Left hindlimb (tissue), 1 donor: ENCODE measurements around the gene TRIOBP.
A peak's percentile ranks its signal among the peaks of the same experiment; 100 is the strongest.

Experiments
- DNase-seq: peaks from one replicate; pipeline ENCODE4 v3.0.0-alpha.2; 2018

The TRIOBP gene

DNA sequence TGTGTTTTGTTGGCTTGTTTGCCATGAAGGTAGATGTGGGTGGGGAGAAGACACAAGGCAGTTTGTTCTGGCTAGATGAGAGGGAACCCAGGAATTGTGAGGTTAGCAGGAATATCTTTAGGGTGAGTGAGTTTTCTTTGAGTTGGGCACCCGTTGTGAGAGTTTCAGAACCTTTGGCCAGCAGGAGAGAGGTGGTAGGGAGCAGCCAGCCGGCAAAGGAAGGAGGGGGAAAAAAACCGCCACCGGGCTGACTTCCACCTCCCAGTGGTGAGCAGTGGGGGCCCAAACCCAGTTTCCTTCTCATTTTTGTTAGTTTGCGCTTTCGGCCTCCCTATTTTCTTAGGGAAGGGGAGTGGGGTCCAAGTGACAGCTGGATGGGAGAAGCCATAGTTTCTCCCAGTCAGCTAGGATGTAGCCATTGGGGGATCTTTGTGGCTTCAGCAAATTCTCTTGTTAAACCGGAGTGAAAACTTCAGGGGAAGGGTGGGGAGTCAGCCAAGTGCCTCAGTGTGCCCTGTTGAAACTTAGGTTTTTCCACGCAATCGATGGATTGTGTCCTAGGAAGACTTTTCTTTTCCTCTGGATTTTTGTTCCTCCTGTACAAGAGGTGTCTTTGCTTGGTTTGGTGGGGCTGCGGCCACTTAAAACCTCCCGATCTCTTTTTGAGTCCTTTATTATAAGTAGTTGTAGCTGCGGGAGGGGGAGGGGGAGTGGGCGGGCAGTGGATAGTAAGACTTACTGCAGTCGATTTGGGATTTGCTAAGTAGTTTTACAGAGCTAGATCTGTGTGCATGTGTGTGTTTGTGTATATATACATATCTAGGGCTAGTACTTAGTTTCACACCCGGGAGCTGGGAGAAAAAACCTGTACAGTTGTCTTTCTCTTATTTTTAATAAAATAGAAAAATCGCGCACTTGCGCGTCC, 109.8 kb downstream of the TRIOBP start:
- peak; percentile 63 for DNase-seq

DNA sequence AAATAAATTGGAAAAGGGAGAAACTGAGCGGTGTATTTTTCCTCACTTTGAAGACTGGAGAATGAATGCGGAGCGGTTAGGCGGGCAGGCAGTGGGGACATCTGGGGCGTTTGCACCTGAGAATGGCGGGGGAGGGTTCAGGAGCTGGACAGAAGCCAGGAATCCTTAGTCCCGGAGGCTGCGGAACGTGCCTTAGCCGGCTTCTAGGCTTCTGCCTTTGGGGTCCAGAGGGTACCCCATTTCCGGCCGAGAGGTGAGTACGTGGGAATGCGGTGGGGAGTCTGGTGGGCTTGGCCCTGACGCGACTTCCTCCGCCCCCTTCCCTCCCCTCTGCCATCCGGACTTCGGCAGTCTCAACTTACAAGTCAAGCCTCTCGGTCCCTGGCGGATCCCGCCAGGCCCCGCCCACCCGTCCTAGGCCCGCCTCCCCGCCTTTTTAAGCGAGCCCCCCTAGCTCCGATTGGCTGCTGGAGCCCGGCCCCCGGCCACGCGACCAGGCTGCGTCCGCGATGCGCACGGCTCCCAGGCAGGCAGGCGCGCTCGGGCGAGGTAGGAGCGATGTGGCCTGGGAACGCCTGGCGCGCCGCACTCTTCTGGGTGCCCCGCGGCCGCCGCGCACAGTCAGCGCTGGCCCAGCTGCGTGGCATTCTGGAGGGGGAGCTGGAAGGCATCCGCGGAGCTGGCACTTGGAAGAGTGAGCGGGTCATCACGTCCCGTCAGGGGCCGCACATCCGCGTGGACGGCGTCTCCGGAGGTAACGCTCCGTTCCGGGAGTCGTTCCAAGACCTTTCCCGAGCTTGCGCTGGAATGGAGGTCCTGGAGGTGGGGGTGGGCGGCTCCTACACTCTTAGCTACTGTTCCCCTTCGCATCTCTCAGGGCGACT, 110.8 kb downstream of the TRIOBP start, which contains the start of gene GCAT:
GCAT (plus strand) TSS at position 525 of the 884 bp plus-strand sequence; CDS start at position 559, 34 bp downstream.
- peak; percentile 98 for DNase-seq

DNA sequence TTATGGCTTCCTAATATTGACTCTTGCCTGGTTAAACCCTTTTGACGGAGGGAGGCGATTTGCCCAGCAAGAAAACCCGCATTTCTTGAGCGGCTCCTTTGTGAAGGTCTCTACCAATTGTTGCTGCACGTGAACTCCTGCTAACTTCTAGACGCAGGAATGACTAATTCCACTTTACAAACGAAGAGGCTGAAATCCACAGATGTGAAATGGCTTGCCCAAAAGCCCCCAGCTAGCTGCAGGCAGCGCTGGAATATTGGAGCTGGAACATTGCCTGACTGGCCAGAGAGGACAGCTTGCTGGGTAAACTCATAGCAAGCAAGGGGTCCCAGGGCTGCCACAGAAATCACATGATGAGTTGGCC, 111.4 kb downstream of the TRIOBP start:
- DNase-seq: no peak

DNA sequence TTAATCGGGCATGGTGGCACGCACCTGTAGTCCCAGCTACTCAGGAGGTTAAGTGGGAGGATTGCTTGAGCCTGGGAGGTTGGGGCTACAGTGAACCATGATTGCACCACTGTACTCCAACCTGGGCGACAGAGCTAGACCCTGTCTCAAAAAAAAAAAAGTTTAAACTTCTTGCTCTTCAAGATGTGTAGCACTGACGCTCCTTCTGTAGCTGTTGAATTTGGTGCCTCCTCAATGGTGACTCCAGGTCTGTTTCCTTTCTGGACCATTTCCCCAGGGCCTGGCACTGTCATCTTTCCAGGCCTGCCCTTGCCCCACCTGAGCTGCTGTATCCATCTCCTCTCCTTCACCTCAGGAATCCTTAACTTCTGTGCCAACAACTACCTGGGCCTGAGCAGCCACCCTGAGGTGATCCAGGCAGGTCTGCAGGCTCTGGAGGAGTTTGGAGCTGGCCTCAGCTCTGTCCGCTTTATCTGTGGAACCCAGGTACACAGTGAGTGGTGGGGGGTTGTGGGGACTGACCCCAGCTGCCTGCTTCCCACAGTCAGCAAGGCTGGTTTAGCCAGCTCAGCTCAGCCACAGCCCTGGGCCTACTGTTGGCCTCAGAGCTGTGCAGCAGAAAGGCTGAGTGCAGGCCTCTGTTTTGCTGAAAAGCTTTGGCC, 113.0 kb downstream of the TRIOBP start:
- DNase-seq: no peak

DNA sequence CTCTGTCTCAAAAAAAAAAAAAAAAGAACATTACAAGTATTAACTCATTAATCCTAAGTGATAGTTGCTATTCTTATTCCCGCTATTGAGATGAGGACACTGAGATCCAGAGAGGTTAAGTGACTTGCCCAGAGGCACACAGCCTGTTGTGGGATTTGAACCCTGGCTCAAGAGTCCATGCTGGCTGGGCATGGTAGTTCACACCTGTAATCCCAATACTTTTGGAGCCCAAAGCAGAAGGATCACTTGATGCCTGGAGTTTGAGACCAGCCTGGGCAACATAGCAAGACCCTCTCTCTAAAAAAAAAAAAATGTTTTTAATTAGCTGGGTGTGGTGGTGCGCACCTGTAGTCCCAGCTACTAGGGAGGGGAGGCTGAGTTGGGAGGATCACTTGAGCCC, 115.0 kb downstream of the TRIOBP start:
- no peak for DNase-seq

DNA sequence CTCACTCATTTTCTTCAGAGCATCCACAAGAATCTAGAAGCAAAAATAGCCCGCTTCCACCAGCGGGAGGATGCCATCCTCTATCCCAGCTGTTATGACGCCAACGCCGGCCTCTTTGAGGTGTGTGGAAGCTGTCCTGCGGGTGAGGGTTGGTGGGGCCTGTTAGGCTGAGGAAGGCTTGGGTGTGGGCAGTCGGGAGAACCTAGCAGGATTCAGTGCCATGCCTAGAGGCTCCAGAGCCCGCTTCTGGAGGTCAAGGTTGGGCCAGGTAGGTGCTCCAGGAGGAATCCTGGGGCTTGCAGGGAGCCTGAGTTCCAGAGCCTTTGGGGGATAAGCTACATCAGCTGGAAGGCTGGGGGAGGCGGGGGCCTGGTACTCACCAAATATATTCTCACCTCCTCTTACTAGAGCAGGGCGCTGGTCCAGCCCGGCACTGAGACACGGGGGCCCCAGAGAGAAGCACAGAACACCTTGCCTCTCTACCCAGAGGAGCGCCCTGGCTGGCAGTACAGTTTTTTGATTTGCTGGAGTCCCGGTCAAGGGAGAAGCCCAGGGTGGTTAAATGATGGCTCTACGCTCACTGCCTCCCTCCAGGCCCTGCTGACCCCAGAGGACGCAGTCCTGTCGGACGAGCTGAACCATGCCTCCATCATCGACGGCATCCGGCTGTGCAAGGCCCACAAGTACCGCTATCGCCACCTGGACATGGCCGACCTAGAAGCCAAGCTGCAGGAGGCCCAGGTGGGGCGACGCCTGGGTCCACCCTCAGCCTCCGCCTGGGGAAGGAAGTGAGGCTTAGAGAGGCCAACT, 116.2 kb downstream of the TRIOBP start:
- no peak for DNase-seq

DNA sequence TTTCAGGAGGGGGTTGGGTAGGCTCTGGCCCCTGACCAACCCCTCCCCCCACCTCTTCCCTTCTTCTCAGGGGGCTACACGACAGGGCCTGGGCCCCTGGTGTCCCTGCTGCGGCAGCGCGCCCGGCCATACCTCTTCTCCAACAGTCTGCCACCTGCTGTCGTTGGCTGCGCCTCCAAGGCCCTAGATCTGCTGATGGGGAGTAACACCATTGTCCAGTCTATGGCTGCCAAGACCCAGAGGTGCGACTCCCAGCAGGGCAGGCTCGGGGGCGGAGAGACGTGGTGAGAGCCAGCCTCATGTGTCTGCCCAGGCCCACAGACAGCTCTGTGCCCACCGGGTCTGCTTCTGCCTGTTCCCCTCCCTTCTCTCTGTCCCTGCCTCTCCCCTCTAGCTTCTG, 118.7 kb downstream of the TRIOBP start:
- DNase-seq: no peak

DNA sequence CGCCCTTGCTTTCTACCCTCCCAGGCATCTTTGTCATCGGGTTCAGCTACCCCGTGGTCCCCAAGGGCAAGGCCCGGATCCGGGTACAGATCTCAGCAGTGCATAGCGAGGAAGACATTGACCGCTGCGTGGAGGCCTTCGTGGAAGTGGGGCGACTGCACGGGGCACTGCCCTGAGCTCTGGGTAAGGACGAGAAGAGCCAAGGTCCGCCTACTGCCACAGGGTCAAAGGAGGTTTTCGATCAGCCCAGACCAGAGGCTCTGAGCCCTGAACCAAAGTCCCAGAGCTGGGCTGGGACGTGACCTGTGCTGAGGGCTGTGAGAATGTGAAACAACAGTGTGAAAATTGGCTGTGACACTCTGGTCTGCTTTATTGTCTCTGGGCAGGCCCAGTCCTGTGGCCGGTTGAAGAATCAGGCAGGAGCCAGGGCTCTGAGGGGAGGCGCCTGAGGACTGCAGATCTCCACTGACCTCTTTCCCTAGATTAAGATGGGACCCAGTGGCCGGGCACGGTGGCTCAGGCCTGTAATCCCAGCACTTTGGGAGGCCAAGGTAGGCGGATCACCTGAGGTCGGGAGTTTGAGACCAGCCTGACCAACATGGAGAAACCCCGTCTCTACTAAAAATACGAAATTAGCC, 119.8 kb downstream of the TRIOBP start:
- no peak for DNase-seq

DNA sequence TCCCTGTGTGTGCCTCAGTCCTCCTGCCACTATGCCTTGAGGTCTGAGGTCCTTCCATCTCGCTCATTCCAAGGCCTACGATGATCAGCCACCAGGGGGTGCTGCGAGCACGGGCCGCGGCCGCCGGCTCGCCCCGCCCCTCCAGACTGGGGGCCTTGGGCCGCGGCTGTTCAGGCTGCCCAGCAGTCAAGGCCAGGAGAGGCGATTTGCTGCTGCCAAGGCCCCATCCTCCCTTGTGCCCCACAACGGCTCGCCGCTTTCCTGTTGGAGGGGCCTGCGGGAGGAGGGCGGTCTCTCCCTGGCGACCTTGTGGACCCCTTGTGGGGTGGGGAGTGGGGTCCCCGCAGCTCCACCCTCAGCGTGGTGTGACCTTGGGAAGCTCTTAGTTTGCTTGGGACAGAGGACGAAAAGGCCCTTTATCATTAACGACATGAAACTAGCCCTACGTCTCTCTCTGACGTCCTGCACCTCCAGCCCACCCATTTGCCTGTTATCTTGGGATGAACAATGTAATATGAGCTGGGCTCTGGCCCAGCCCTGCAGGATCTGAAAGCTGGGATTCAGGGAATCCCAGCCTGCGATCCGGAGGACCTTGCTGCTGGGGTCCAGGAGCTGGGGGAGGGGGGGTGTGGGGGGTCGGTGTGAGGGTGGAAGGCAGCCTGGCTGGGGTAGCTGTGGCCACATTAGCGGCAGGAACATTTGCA, 121.0 kb downstream of the TRIOBP start:
- DNase-seq: peak; percentile 87

DNA sequence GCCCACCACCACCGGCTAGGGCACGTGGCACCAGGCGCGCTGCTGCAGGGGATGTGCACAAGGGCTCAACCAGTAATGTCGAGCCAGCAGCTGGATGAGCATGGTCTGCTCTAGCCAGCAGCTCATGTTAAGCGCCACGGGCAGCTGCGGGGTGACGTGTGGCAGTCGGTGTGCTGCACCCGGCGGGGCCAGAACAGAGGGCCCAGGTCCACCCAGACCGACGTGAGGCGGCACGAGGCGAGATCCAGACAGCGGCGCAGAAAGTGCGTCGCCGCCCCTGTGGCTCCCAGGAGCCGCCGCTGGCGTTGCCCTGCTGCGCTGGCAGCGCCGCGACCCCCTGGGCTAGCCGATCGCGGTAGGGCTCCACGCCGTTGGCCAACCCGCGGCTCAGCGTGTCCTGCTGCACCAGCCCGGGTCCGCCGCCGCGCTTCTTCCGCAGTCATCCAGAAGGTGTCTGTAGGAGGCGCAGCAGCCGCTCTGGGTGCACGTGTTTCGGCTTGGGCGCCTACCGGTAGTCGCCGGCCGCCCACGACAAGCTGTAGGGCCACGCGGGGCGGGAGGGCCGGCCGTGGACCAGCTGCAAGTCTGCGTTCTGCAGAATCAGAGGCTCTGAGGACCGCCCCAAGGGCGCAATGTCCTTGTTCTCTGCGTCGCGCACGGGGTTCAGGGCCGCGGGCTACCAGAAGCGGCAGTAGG, 121.7 kb downstream of the TRIOBP start:
- DNase-seq: peak; percentile 69

DNA sequence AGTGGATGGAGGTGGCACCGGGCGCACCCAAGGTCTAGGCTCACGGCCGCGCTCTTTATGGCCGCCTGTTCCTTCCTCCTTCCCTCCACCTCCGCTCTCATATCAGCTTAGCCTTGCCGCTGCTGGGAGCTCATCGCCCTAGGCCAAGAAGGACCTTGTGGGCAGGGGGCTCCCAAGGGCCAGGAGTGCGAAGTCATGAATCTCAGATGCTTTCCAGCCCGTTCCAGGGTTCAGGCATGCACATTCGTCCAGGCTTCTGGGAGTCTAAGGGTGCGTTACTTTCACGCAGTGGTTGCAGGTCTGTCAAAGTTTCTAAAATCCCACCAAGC, 122.2 kb downstream of the TRIOBP start:
- no peak for DNase-seq

DNA sequence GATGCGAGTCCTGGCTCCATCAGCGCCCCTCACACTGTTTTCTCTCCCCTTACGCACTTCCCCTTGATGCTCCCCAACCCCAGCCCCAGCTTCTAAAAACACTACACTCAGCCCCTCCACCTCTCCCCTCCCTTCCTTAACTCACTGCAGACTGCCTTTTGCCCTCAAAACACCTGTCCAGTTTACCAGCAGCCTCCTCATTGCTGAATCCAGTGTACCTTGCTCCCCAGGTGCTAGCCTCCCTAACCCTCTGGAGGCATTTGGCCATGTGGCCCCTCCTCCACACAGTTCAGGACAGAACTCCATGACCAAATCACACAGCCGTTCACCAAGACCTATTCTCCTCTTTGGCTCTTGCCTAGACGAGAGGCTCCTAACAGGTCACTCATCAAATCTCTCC, 123.5 kb downstream of the TRIOBP start:
- no peak for DNase-seq

DNA sequence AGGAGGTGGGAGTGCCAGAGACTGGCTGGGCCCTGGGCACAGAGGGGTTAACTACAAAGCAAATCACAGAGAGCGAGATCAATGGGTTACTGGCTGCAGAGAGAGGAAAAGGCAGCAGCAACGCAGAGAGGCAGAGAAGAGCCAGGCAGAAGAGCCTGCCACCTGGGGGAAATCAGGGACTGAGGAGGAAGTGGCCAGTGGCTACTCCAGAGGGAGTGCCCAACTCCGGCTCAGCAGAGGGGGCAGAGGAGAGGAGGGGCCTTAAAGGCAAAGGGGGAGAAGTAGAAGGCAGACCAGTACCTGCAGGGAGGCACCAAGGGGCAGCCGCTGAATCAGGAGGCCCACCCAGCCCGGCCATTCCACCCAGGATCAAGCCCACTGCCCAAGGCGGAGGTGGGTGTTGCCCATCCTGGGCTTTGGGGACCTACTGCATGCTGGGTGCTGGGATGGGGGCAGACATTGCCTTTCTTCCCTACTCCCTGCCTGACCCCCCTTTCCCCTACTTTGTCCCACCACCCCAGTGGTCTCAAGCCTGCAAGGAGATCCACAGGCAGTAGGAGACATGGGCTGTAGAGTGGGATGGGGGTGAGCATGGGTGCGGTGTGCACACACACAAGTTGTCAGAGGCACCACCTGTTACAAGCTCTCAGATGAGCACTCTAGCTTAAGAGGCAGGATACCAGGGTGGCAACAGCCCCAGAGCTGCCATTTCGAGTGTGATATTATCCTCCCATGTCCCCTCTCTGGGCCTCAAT, 125.4 kb downstream of the TRIOBP start:
- DNase-seq: no peak

DNA sequence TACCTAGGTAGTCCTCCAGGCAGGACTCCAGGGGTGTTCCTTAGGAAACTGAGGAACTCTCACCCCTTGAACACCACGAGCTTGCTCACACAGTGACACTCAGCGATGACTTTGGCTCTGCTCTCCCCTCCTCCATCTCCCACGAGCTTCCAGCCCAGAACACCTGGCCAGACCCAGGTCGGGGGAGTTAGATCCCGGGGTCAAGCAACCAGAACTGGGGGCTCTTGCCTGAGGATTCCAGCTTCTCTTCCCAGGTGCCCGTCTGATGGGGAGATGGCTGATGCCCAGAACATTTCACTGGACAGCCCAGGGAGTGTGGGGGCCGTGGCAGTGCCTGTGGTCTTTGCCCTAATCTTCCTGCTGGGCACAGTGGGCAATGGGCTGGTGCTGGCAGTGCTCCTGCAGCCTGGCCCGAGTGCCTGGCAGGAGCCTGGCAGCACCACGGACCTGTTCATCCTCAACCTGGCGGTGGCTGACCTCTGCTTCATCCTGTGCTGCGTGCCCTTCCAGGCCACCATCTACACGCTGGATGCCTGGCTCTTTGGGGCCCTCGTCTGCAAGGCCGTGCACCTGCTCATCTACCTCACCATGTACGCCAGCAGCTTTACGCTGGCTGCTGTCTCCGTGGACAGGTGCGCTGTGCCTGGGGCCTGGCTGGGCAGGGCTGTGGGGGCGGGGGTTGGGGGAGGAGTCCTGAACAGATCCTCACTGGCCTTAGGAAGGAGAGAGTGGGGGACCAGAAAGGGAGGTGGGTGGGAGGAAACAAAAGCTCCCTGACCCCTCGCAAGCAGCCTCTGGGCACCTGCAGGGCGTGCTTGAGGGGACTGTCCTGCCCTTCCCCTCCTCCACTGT, 126.5 kb downstream of the TRIOBP start, which contains the start of gene GALR3:
GALR3 (plus strand) TSS at position 249 of the 852 bp plus-strand sequence; CDS start at position 274, 25 bp downstream.
- no peak for DNase-seq

DNA sequence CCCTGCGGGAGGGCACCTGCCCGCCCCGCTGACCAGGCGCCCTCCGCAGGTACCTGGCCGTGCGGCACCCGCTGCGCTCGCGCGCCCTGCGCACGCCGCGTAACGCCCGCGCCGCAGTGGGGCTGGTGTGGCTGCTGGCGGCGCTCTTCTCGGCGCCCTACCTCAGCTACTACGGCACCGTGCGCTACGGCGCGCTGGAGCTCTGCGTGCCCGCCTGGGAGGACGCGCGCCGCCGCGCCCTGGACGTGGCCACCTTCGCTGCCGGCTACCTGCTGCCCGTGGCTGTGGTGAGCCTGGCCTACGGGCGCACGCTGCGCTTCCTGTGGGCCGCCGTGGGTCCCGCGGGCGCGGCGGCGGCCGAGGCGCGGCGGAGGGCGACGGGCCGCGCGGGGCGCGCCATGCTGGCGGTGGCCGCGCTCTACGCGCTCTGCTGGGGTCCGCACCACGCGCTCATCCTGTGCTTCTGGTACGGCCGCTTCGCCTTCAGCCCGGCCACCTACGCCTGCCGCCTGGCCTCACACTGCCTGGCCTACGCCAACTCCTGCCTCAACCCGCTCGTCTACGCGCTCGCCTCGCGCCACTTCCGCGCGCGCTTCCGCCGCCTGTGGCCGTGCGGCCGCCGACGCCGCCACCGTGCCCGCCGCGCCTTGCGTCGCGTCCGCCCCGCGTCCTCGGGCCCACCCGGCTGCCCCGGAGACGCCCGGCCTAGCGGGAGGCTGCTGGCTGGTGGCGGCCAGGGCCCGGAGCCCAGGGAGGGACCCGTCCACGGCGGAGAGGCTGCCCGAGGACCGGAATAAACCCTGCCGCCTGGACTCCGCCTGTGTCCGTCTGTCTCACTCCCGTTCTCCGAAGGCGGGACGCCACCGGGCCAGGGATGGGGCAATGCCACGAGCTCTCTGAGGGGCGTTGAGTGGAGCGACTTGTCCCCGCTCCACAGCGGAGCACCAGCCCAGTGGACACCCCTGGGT, 128.1 kb downstream of the TRIOBP start:
- DNase-seq: no peak
